A673 (cell line): ENCODE measurements around the gene BORCS6. TPM values are rescaled to one million over a fixed set of nuclear protein-coding genes. Genes with fewer than 3 reads are reported as not detected.

Experiments
- BruUV-seq: library from RNA; stranded (reverse); fragments of 400-500 nt; replicated peaks from 2 replicates; lab custom pipeline; 2021; lab: Mats Ljungman, UMichigan
- CTCF ChIA-PET: fragments of 300-600 bp; sonication (Branson Sonifier 250); formaldehyde crosslinking; loops from one replicate; lab custom pipeline; 2022; ENCODE audit warnings: antibody characterized with exemption; lab: Charles Lee
- POLR2A ChIA-PET: fragments of 300-600 bp; sonication (Branson Sonifier 250); formaldehyde crosslinking; loops from one replicate; lab custom pipeline; 2022; ENCODE audit warnings: antibody characterized with exemption; ENCODE audit not compliant: low non-redundant PET; lab: Charles Lee
- DNase-seq: peaks from one replicate; pipeline ENCODE4 v3.0.0-alpha.2; 2015; ENCODE audit warnings: low spot score
- H3K27ac ChIP-seq: fragments of 200-600 bp; sonication (generic); 2 replicates; pipeline ENCODE4 v1.5.1; 2016; ENCODE audit warnings: mixed run types, low read depth, mild to moderate bottlenecking, mixed read lengths, antibody characterized with exemption, low read length; ENCODE audit not compliant: poor library complexity, severe bottlenecking
- H3K27me3 ChIP-seq: fragments of 200-600 bp; sonication (generic); replicated peaks from 2 replicates; pipeline ENCODE4 v1.6.1; 2017; ENCODE audit warnings: mixed run types, low read depth, mild to moderate bottlenecking, mixed read lengths, antibody characterized with exemption, low read length; ENCODE audit not compliant: insufficient read depth, poor library complexity
- H3K36me3 ChIP-seq: fragments of 200-600 bp; sonication (generic); 2 replicates; pipeline ENCODE4 v1.6.1; 2016; ENCODE audit warnings: mixed run types, mild to moderate bottlenecking, mixed read lengths, antibody characterized with exemption, low read length; ENCODE audit not compliant: insufficient read depth, poor library complexity, severe bottlenecking
- H3K4me1 ChIP-seq: fragments of 200-600 bp; sonication (generic); 2 replicates; pipeline ENCODE4 v1.6.1; 2017; ENCODE audit warnings: mixed run types, mild to moderate bottlenecking, mixed read lengths, antibody characterized with exemption, low read length; ENCODE audit not compliant: insufficient read depth, poor library complexity, severe bottlenecking
- H3K4me3 ChIP-seq: fragments of 200-600 bp; sonication (generic); 2 replicates; pipeline ENCODE4 v1.5.1; 2016; ENCODE audit warnings: low read depth, mixed run types, mild to moderate bottlenecking, mixed read lengths, low read length; ENCODE audit not compliant: poor library complexity, severe bottlenecking
- H3K9me3 ChIP-seq: fragments of 200-600 bp; sonication (generic); 2 replicates; pipeline ENCODE4 v1.6.1; 2016; ENCODE audit warnings: mixed run types, low read depth, mild to moderate bottlenecking, mixed read lengths, antibody characterized with exemption, low read length; ENCODE audit not compliant: poor library complexity, severe bottlenecking
- CTCF ChIP-seq: fragments of 300-800, 200-600 bp; sonication (generic); conservative IDR thresholded peaks from 2 replicates; pipeline ENCODE4 v1.5.1; 2017; ENCODE audit warnings: low read depth, mild to moderate bottlenecking, antibody characterized with exemption, low read length, moderate library complexity, mixed read lengths
- EZH2 ChIP-seq: fragments of 200-600 bp; sonication (generic); IDR thresholded peaks from 2 replicates; pipeline ENCODE4 v1.6.1; 2017; ENCODE audit warnings: borderline replicate concordance, low read depth, mild to moderate bottlenecking, mixed read lengths, antibody characterized with exemption, low read length; ENCODE audit not compliant: poor library complexity, severe bottlenecking
- intact Hi-C: fragments of 100-400 bp; cut with micrococcal nuclease; formaldehyde crosslinking; loops from one replicate; pipeline ENCODE4 v1.10.0; 2022; ENCODE audit not compliant: unreplicated experiment
- total RNA-seq: library from RNA; stranded (reverse); gene quantifications from 2 replicates; pipeline ENCODE4 v1.2.3, GENCODE V29; 2021

BORCS6 gene
- total RNA-seq, 1 experiment from 2014 or later: 3.7 TPM

- peak overlapping the region; percentile 57 for H3K4me3 ChIP-seq
- CTCF ChIA-PET: no interaction called here
- TF ChIP-seq CTCF (no peak), EZH2 (no peak)
- no peaks in the 10 kb centered on the region for H3K36me3 ChIP-seq
- H3K9me3 ChIP-seq: no peaks in the 10 kb centered on the region
- no peaks in the 10 kb centered on the region for H3K27me3 ChIP-seq
- POLR2A ChIA-PET: interaction anchor here (0.6 kb wide), 2 partner anchors 41 to 43 kb away, joined by 3 to 4 read pairs; no protein-coding TSS in a partner anchor
- H3K4me1 ChIP-seq: peaks cover 18% of the 10 kb centered on the region
- TSS peak; percentile 85 for BruUV-seq
- H3K27ac ChIP-seq: peak overlapping the region; percentile 70
- no peak for DNase-seq
- intact Hi-C loops: no loop called here
Measured at GRCh38 chr17:8176998-8177731, 12.8 kb downstream of the BORCS6 start.

- H3K27ac ChIP-seq: peak within 1 kb of the TSS; percentile 70
- no TSS peak for BruUV-seq
- intact Hi-C loops: no loop called here
- ChIA-PET CTCF (interaction anchor here (0.5 kb wide), 1 partner anchor 517 kb away, joined by 6 read pairs; no protein-coding TSS in a partner anchor), POLR2A (interaction anchor here (0.6 kb wide), 2 partner anchors 42 kb away, joined by 3 to 4 read pairs; no protein-coding TSS in a partner anchor)
- TF ChIP-seq CTCF: 0 out of 2 replicates have a peak, but pooled peaks have one; percentile 15
- no peak for TF ChIP-seq EZH2
- H3K9me3 ChIP-seq: no peaks in the 10 kb centered on the region
- peak; percentile 94 for DNase-seq
- peaks cover 18% of the 10 kb centered on the region for H3K4me1 ChIP-seq
- H3K27me3 ChIP-seq: no peaks in the 10 kb centered on the region
- peak within 1 kb of the TSS; percentile 57 for H3K4me3 ChIP-seq
- no peaks in the 10 kb centered on the region for H3K36me3 ChIP-seq
Measured at GRCh38 chr17:8176197-8176940, 13.6 kb downstream of the BORCS6 start, which contains the start of gene TMEM107. TSS of gene TMEM107 (minus strand) at chr17:8176380. CDS start at chr17:8176286, 94 bp downstream.

- ChIA-PET CTCF (interaction anchor here (0.5 kb wide), 1 partner anchor 516 kb away, joined by 6 read pairs; no protein-coding TSS in a partner anchor), POLR2A (interaction anchor here (0.5 kb wide), 1 partner anchor 56 kb away, joined by 3 read pairs; no protein-coding TSS in a partner anchor)
- intact Hi-C loops: no loop called here
- BruUV-seq: no TSS peak
- Histone ChIP-seq H3K4me3 (peak overlapping the region; percentile 57), H3K27me3 (no peaks in the 10 kb centered on the region), H3K27ac (peak overlapping the region; percentile 70), H3K36me3 (no peaks in the 10 kb centered on the region), H3K4me1 (peaks cover 18% of the 10 kb centered on the region), H3K9me3 (no peaks in the 10 kb centered on the region)
- no peak for TF ChIP-seq CTCF
- no peak for TF ChIP-seq EZH2
- no peak for DNase-seq
Measured at GRCh38 chr17:8175795-8176196, 14.2 kb downstream of the BORCS6 start.
